H1 (cell line): ENCODE results near the gene MRPS25. TPM values are rescaled to one million over a fixed set of nuclear protein-coding genes. Genes with fewer than 3 reads are reported as not detected.

Experiments used
- CTCF ChIA-PET: fragments of 300-600 bp; sonication (Branson Sonifier 250); formaldehyde crosslinking; loops from one replicate; lab custom pipeline; 2021; ENCODE audit not compliant: partially characterized antibody; lab: Charles Lee
- POLR2A ChIA-PET: fragments of 300-600 bp; sonication (Branson Sonifier 250); formaldehyde crosslinking; loops from one replicate; lab custom pipeline; 2021; ENCODE audit warnings: inconsistent platforms; ENCODE audit not compliant: partially characterized antibody; lab: Charles Lee
- DNase-seq, 2 experiments: peaks; one replicate each; pipeline versions ENCODE4 v3.0.0 to v3.0.0-alpha.2; 2010 to 2022; ENCODE audit warnings: low spot score in 2 of 2, low read depth in 1 of 2, mixed read lengths in 1 of 2
- FAIRE-seq: peaks from 2 replicates; lab custom pipeline; 2011; peaks lifted over from hg19 to GRCh38; lab: Jason Lieb, UNC
- H2AFZ ChIP-seq: 2 replicates; pipeline ENCODE4 v1.8.1; 2012; ENCODE audit warnings: low read length, inconsistent platforms
- H2AK5ac ChIP-seq: 2 replicates; pipeline ENCODE4 v1.6.1; 2013; ENCODE audit warnings: low read depth, low read length
- H2BK120ac ChIP-seq: replicated peaks from 2 replicates; pipeline ENCODE3; 2013; ENCODE audit warnings: low read depth, low read length, inconsistent platforms
- H2BK12ac ChIP-seq: 2 replicates; pipeline ENCODE4 v1.6.1; 2013; ENCODE audit warnings: low read depth, low read length
- H2BK15ac ChIP-seq: 2 replicates; pipeline ENCODE4 v1.6.1; 2013; ENCODE audit warnings: low read length
- H2BK20ac ChIP-seq: 2 replicates; pipeline ENCODE4 v1.6.1; 2013; ENCODE audit warnings: low read length
- H2BK5ac ChIP-seq: 2 replicates; pipeline ENCODE4 v1.6.1; 2013; ENCODE audit warnings: low read depth, low read length
- H3K14ac ChIP-seq: 2 replicates; pipeline ENCODE4 v1.6.1; 2013; ENCODE audit warnings: inconsistent platforms; ENCODE audit not compliant: insufficient read length
- H3K18ac ChIP-seq: 2 replicates; pipeline ENCODE4 v1.6.1; 2013; ENCODE audit warnings: low read length; ENCODE audit errors: extremely low read depth
- H3K23ac ChIP-seq: 2 replicates; pipeline ENCODE4 v1.6.1; 2013; ENCODE audit warnings: inconsistent platforms; ENCODE audit not compliant: insufficient read length
- H3K23me2 ChIP-seq: 2 replicates; pipeline ENCODE4 v1.6.1; 2013; ENCODE audit warnings: low read depth, low read length
- H3K27ac ChIP-seq: 2 replicates; pipeline ENCODE4 v1.6.1; 2011; ENCODE audit warnings: low read depth, low read length, inconsistent platforms
- H3K27me3 ChIP-seq, 4 experiments: replicated peaks in 1 of 4; 1 replicate in 1 of 4; 2 replicates in 3 of 4; pipeline versions ENCODE4 v1.6.1 to v1.8.1; 2011 to 2013; ENCODE audit warnings: low read length in 3 of 4, mild to moderate bottlenecking in 3 of 4, inconsistent platforms in 2 of 4, mixed read lengths in 2 of 4, moderate library complexity in 1 of 4; ENCODE audit not compliant: control insufficient read depth in 3 of 4, insufficient read depth in 3 of 4; ENCODE audit errors: extremely low read depth in 1 of 4
- H3K36me3 ChIP-seq, 4 experiments: 2 replicates each; pipeline versions ENCODE4 v1.6.1 to v1.8.1; 2011 to 2013; ENCODE audit warnings: mild to moderate bottlenecking in 4 of 4, low read length in 3 of 4, moderate library complexity in 2 of 4, control low read depth in 1 of 4, inconsistent platforms in 1 of 4; ENCODE audit not compliant: insufficient read depth in 4 of 4, control insufficient read depth in 2 of 4
- H3K4ac ChIP-seq: replicated peaks from 2 replicates; pipeline ENCODE3; 2013; ENCODE audit warnings: low read length, low read depth, mixed read lengths, inconsistent platforms; ENCODE audit not compliant: insufficient read length
- H3K4me1 ChIP-seq, 4 experiments: replicated peaks in 1 of 4; 1 replicate in 1 of 4; 2 replicates in 3 of 4; pipeline versions ENCODE4 v1.6.1 to v1.8.1; 2011 to 2013; ENCODE audit warnings: low read length in 3 of 4, inconsistent platforms in 2 of 4, mixed read lengths in 1 of 4; ENCODE audit not compliant: insufficient read depth in 4 of 4, control insufficient read depth in 3 of 4
- H3K4me2 ChIP-seq, 2 experiments: 2 replicates each; pipeline versions ENCODE4 v1.6.1 to v1.8.1; 2011 to 2013; ENCODE audit warnings: low read depth in 2 of 2, low read length in 2 of 2, control low read depth in 1 of 2, inconsistent platforms in 1 of 2, mild to moderate bottlenecking in 1 of 2; ENCODE audit not compliant: insufficient read depth in 1 of 2
- H3K4me3 ChIP-seq, 4 experiments: fragments of 200-600, 300-600 bp in 1 of 4; sonication (generic), shearing (Covaris generic), sonication (Bioruptor Twin) in 1 of 4; 2 replicates each; pipeline versions ENCODE4 v1.5.1 to v1.8.1; 2011 to 2016; ENCODE audit warnings: low read length in 4 of 4, low read depth in 3 of 4, control low read depth in 2 of 4, inconsistent platforms in 2 of 4, mild to moderate bottlenecking in 2 of 4, mixed read lengths in 1 of 4, moderate library complexity in 1 of 4; ENCODE audit not compliant: insufficient read depth in 2 of 4; ENCODE audit errors: extremely low read depth in 1 of 4
- H3K56ac ChIP-seq: replicated peaks from 2 replicates; pipeline ENCODE3; 2013; ENCODE audit warnings: low read depth, mild to moderate bottlenecking, mixed read lengths, low read length, inconsistent platforms; ENCODE audit not compliant: insufficient read length
- H3K79me1 ChIP-seq: 2 replicates; pipeline ENCODE4 v1.6.1; 2013; ENCODE audit warnings: low read depth, low read length, control low read depth
- H3K79me2 ChIP-seq, 2 experiments: 2 replicates each; pipeline versions ENCODE4 v1.6.1 to v1.8.1; 2012 to 2013; ENCODE audit warnings: low read length in 2 of 2, mild to moderate bottlenecking in 2 of 2, inconsistent platforms in 1 of 2; ENCODE audit not compliant: insufficient read depth in 2 of 2, control insufficient read depth in 1 of 2
- H3K9ac ChIP-seq, 4 experiments: replicated peaks in 1 of 4; 1 replicate in 1 of 4; 2 replicates in 3 of 4; pipeline versions ENCODE4 v1.6.1 to v1.8.1; 2011 to 2013; ENCODE audit warnings: low read depth in 3 of 4, low read length in 3 of 4, control low read depth in 2 of 4, mild to moderate bottlenecking in 2 of 4, moderate library complexity in 2 of 4, inconsistent platforms in 1 of 4; ENCODE audit errors: extremely low read depth in 1 of 4
- H3K9me3 ChIP-seq, 2 experiments: 2 replicates each; pipeline versions ENCODE4 v1.6.1 to v1.8.1; 2012 to 2013; ENCODE audit warnings: mild to moderate bottlenecking in 2 of 2, moderate library complexity in 2 of 2, control low read depth in 1 of 2, inconsistent platforms in 1 of 2, low read depth in 1 of 2, low read length in 1 of 2, mixed read lengths in 1 of 2; ENCODE audit not compliant: insufficient read depth in 2 of 2
- H4K20me1 ChIP-seq, 2 experiments: replicated peaks in 1 of 2; 2 replicates each; pipeline versions ENCODE3 to v1.8.1; 2011 to 2013; ENCODE audit warnings: inconsistent platforms in 2 of 2, low read length in 2 of 2, mild to moderate bottlenecking in 1 of 2; ENCODE audit not compliant: insufficient read depth in 2 of 2, control insufficient read depth in 1 of 2
- H4K5ac ChIP-seq: 2 replicates; pipeline ENCODE4 v1.6.1; 2013; ENCODE audit warnings: low read length, low read depth, mixed read lengths, inconsistent platforms; ENCODE audit not compliant: insufficient read length
- H4K8ac ChIP-seq: 2 replicates; pipeline ENCODE4 v1.8.0; 2013; ENCODE audit warnings: mild to moderate bottlenecking, moderate library complexity, low read length, inconsistent platforms; ENCODE audit not compliant: insufficient read depth; ENCODE audit errors: extremely low read depth
- H4K91ac ChIP-seq: replicated peaks from 2 replicates; pipeline ENCODE3; 2013; ENCODE audit warnings: low read length, mixed read lengths, inconsistent platforms; ENCODE audit not compliant: insufficient read length
- CTBP2 ChIP-seq: IDR thresholded peaks from 2 replicates; pipeline ENCODE4 v1.7.0; 2011; ENCODE audit warnings: borderline replicate concordance, mild to moderate bottlenecking, moderate library complexity, mixed read lengths, low read length; ENCODE audit not compliant: insufficient read depth, insufficient read length
- JUN ChIP-seq: IDR thresholded peaks from 2 replicates; pipeline ENCODE4 v1.6.1; 2011; ENCODE audit warnings: low read depth, mild to moderate bottlenecking, improper control_type of control experiment, low read length
- KDM1A ChIP-seq: fragments of 200-600, 300-600 bp; sonication (generic); IDR thresholded peaks from 2 replicates; pipeline ENCODE4 v1.7.1; 2016; ENCODE audit warnings: mild to moderate bottlenecking, low read length, borderline replicate concordance
- KDM4A ChIP-seq: IDR thresholded peaks from one replicate; pipeline ENCODE4 v1.7.1; 2012; ENCODE audit warnings: low read depth, mild to moderate bottlenecking, moderate library complexity, low read length, inconsistent platforms; ENCODE audit not compliant: severe bottlenecking
- PHF8 ChIP-seq: fragments of 200-600 bp; sonication (generic); conservative IDR thresholded peaks from 2 replicates; pipeline ENCODE4 v1.7.1; 2012; ENCODE audit warnings: low read depth, mild to moderate bottlenecking, inconsistent platforms, low read length, moderate library complexity
- RNF2 ChIP-seq: fragments of 200-900, 300-1000 bp; sonication (generic); IDR thresholded peaks from 2 replicates; pipeline ENCODE4 v1.7.1; 2016; ENCODE audit warnings: borderline replicate concordance, low read depth, mild to moderate bottlenecking, antibody characterized with exemption, low read length; ENCODE audit not compliant: poor library complexity, severe bottlenecking; ENCODE audit errors: missing control alignments
- SAP30 ChIP-seq: fragments of 300-600 bp; sonication (generic); IDR thresholded peaks from 2 replicates; pipeline ENCODE4 v1.7.1; 2012; ENCODE audit warnings: low read length, moderate library complexity, mild to moderate bottlenecking, inconsistent platforms; ENCODE audit not compliant: insufficient read depth, insufficient replicate concordance
- TEAD4 ChIP-seq: IDR thresholded peaks from 2 replicates; pipeline ENCODE4 v1.6.1; 2012; ENCODE audit warnings: low read depth, low read length, inconsistent platforms, mixed read lengths
- WGBS, 2 experiments: shearing (Covaris generic) in 1 of 2; methylation state at CpG; one replicate each; pipeline versions ENCODE4 v1.1.6 to v1.1.7; 2013 to 2015; ENCODE audit warnings: low lambda C conversion rate in 2 of 2, mixed read lengths in 2 of 2, inconsistent platforms in 1 of 2, low coverage in 1 of 2, missing lambda C conversion rate in 1 of 2; ENCODE audit not compliant: insufficient replicate concordance in 2 of 2, insufficient coverage in 1 of 2, insufficient read length in 1 of 2; ENCODE audit errors: extremely low coverage in 1 of 2, missing lambda C conversion rate in 1 of 2; 5-methylcytosine and 5-hydroxymethylcytosine counted together
- polyA plus RNA-seq, 7 experiments: library from polyadenylated mRNA; depleted of rRNA in 3 of 7; stranded (reverse) in 5 of 7; unstranded in 2 of 7; fragments of >200 nt in 5 of 7; fragments of 200-250 nt in 2 of 7; gene quantifications; 1 replicate in 5 of 7; 2 replicates in 1 of 7; 4 replicates in 1 of 7; pipeline versions ENCODE4 v1.2.1 to v1.2.3, GENCODE V29; 2011 to 2013; ENCODE audit warnings: missing spikeins in 2 of 7, mixed read lengths in 2 of 7
- total RNA-seq: library from RNA; stranded (reverse); fragmentation: NEBNext Ultra II Directional; extraction: Animal tissue kit (Norgen Biotek cat#: 25700); gene quantifications from 2 replicates; pipeline ENCODE4 v1.2.1, GENCODE V29; 2021
- TF ChIP-seq, protein P1 (sequence below): IDR thresholded peaks from 2 replicates; pipeline ENCODE4 v1.6.1; 2012; ENCODE audit warnings: low read length, inconsistent platforms

The MRPS25 gene
- total and polyA plus RNA-seq, 2 of the 8 experiments (the other 6 are each of a cell fraction or from before 2014, with no cell fraction given), result 23.0 to 56.5 TPM

DNA sequence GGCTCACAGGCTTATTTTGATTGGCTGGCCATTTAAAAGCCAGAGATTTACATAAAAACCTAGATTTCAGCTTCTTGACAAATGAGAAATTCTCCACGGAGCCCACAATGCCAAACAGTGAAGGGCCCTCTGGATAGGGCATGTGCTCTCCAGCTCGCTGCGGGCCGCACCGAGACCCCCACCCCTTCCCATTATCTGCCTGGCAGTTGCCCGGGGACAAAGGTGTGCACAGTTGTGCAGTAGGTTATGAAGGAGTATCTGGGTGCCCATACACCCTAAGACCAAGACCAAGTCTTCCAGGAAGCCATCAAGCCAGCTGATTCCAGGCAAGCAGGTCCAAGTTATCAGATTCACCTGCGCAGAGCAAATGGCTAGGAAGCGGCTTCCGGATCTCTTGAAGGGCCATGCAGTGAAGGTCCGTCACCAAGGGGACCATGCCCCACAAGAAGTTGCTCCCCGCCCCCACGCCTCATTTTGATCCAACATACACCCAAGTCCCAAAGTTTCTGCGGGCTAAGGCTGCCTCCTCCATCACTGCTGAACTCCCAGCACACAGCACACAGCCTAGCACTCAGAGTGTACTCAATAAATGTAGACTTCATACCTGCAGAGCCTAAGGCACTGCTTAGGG is 1.3 kb downstream of the MRPS25 start:
- Histone ChIP-seq H2BK20ac (no peak overlapping the region), H3K27me3 (no peaks in the 10 kb centered on the region), H4K8ac (no peak overlapping the region), H3K9ac (peak overlapping the region in 2 of 4 experiments; percentile 2 to 94; a peak in 2 of 7 replicates), H3K4ac (no peak overlapping the region), H3K56ac (no peak overlapping the region), H3K36me3 (peaks cover 4 to 10% (median 7%) of the 10 kb centered on the region in 4 experiments), H4K91ac (no peak overlapping the region), H3K4me1 (peaks cover 0 to 11% (median 6%) of the 10 kb centered on the region in 4 experiments; a peak in 5 of 7 replicates), H3K27ac (no peak overlapping the region), H3K18ac (no peak overlapping the region), H2AK5ac (no peak overlapping the region), H4K20me1 (peaks cover 0 to 5% of the 10 kb centered on the region in 2 experiments), H2BK5ac (no peak overlapping the region), H3K23me2 (peaks cover 7% of the 10 kb centered on the region; the same call in 1 of the 2 replicates), H2BK15ac (no peak overlapping the region), H3K4me2 (peak overlapping the region; percentile 83 to 88), H3K79me1 (peaks cover 15% of the 10 kb centered on the region), H2AFZ (no peak overlapping the region), H4K5ac (no peak overlapping the region), H3K14ac (no peak overlapping the region), H3K9me3 (no peaks in the 10 kb centered on the region; a peak in 1 of 4 replicates), H3K23ac (no peak overlapping the region), H3K79me2 (peaks cover 9 to 36% of the 10 kb centered on the region in 2 experiments; a peak in 3 of 4 replicates), H2BK12ac (no peak overlapping the region), H2BK120ac (no peak overlapping the region), H3K4me3 (peak overlapping the region; percentile 81 to 97 (median 89); a peak in 7 of 8 replicates)
- no peak for FAIRE-seq
- ChIA-PET CTCF (interaction anchor here (0.6 to 1.3 kb wide), 3 partner anchors 10 to 303 kb away, joined by 3 to 6 read pairs (median 3); no protein-coding TSS in a partner anchor), POLR2A (interaction anchor here (0.8 to 4.0 kb wide), 3 partner anchors 8 to 28 kb away, joined by 4 to 17 read pairs (median 7); no protein-coding TSS in a partner anchor)
- DNase-seq, result no peak
- 88% methylated on average over 13 of the region's 13 CpGs; no CpG with 5 or more reads in 1 of the 2 experiments for WGBS, 2 experiments
- TF ChIP-seq JUN, result no peak
- TF ChIP-seq TEAD4, result no peak
- TF ChIP-seq, protein P1, sequence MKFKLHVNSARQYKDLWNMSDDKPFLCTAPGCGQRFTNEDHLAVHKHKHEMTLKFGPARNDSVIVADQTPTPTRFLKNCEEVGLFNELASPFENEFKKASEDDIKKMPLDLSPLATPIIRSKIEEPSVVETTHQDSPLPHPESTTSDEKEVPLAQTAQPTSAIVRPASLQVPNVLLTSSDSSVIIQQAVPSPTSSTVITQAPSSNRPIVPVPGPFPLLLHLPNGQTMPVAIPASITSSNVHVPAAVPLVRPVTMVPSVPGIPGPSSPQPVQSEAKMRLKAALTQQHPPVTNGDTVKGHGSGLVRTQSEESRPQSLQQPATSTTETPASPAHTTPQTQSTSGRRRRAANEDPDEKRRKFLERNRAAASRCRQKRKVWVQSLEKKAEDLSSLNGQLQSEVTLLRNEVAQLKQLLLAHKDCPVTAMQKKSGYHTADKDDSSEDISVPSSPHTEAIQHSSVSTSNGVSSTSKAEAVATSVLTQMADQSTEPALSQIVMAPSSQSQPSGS, result no peak
- no peak for TF ChIP-seq RNF2
- no peak for TF ChIP-seq CTBP2
- TF ChIP-seq PHF8, result no peak
- TF ChIP-seq KDM1A, result no peak
- TF ChIP-seq KDM4A, result no peak
- no peak for TF ChIP-seq SAP30
